ENCODE measurements around the gene VAC14. TPM values are rescaled to one million over a fixed set of nuclear protein-coding genes. Genes with fewer than 3 reads are reported as not detected.
A peak's percentile ranks its signal among the peaks of the same experiment; 100 is the strongest.

Gene VAC14
- polyA plus RNA-seq, 6 donors from 2014 or later: 29.3 to 64.6 (median 38.7) TPM

- ATAC-seq (ENCODE audit: low read depth in 2 of 2) (no peak), DNase-seq (no peak)
- Mint-ChIP-seq H3K9me3 (no peaks in the 10 kb centered on the region), H3K4me3 (no peak overlapping the region), H3K4me1 (no peaks in the 10 kb centered on the region), H3K27me3 (no peaks in the 10 kb centered on the region), H3K27ac (no peak overlapping the region), H3K36me3 (peaks cover 0 to 1% of the 10 kb centered on the region in 2 donors)
Observed at GRCh38 chr16:70766658-70767057, 34.3 kb downstream of the VAC14 start.

GRCh38 chr16:70766176-70766575 is 34.8 kb downstream of the VAC14 start:
- Mint-ChIP-seq H3K27ac (no peak overlapping the region), H3K9me3 (no peaks in the 10 kb centered on the region), H3K27me3 (no peaks in the 10 kb centered on the region), H3K4me1 (no peaks in the 10 kb centered on the region), H3K36me3 (no peaks in the 10 kb centered on the region), H3K4me3 (no peak overlapping the region)
- DNase-seq: no peak
- ATAC-seq (ENCODE audit: low read depth in 2 of 2): no peak

- H3K36me3 Mint-ChIP-seq: no peaks in the 10 kb centered on the region
- no peak for DNase-seq
- no peaks in the 10 kb centered on the region for H3K27me3 Mint-ChIP-seq
- H3K9me3 Mint-ChIP-seq: no peaks in the 10 kb centered on the region
- H3K27ac Mint-ChIP-seq: no peak overlapping the region
- H3K4me1 Mint-ChIP-seq: no peaks in the 10 kb centered on the region
- no peak overlapping the region for H3K4me3 Mint-ChIP-seq
- ATAC-seq (ENCODE audit: low read depth in 2 of 2): no peak
Observed at GRCh38 chr16:70765491-70765890, 35.5 kb downstream of the VAC14 start.

GRCh38 chr16:70764632-70765031 is 36.3 kb downstream of the VAC14 start:
- H3K9me3 Mint-ChIP-seq: no peaks in the 10 kb centered on the region
- no peaks in the 10 kb centered on the region for H3K27me3 Mint-ChIP-seq
- ATAC-seq (ENCODE audit: low read depth in 2 of 2) (no peak), DNase-seq (no peak)
- H3K27ac Mint-ChIP-seq: no peak overlapping the region
- no peaks in the 10 kb centered on the region for H3K4me1 Mint-ChIP-seq
- no peak overlapping the region for H3K4me3 Mint-ChIP-seq
- H3K36me3 Mint-ChIP-seq: peaks cover 0 to 3% of the 10 kb centered on the region in 2 donors

- Mint-ChIP-seq H3K9me3 (no peaks in the 10 kb centered on the region), H3K27ac (peak overlapping the region in 1 of 6 donors; percentile 11), H3K36me3 (peaks cover 7 to 13% of the 10 kb centered on the region in 2 donors), H3K4me1 (no peaks in the 10 kb centered on the region), H3K27me3 (no peaks in the 10 kb centered on the region), H3K4me3 (no peak overlapping the region)
- DNase-seq: no peak
- no peak for ATAC-seq (ENCODE audit: low read depth in 2 of 2)
Observed at GRCh38 chr16:70760221-70760620, 40.7 kb downstream of the VAC14 start.

- peak overlapping the region in 1 of 6 donors; percentile 11 for H3K27ac Mint-ChIP-seq
- ATAC-seq (ENCODE audit: low read depth in 2 of 2) (no peak), DNase-seq (no peak)
- no peaks in the 10 kb centered on the region for H3K27me3 Mint-ChIP-seq
- no peak overlapping the region for H3K4me3 Mint-ChIP-seq
- no peaks in the 10 kb centered on the region for H3K9me3 Mint-ChIP-seq
- peaks cover 7 to 13% of the 10 kb centered on the region in 2 donors for H3K36me3 Mint-ChIP-seq
- H3K4me1 Mint-ChIP-seq: peaks cover 0 to 4% (median under 1%) of the 10 kb centered on the region in 3 donors
Observed at GRCh38 chr16:70759666-70760065, 41.3 kb downstream of the VAC14 start.

GRCh38 chr16:70758786-70759185 is 42.2 kb downstream of the VAC14 start:
- H3K27ac Mint-ChIP-seq: no peak overlapping the region
- H3K4me3 Mint-ChIP-seq: no peak overlapping the region
- no peaks in the 10 kb centered on the region for H3K27me3 Mint-ChIP-seq
- H3K9me3 Mint-ChIP-seq: no peaks in the 10 kb centered on the region
- H3K36me3 Mint-ChIP-seq: peaks cover 7 to 13% of the 10 kb centered on the region in 2 donors
- ATAC-seq (ENCODE audit: low read depth in 2 of 2): no peak
- peaks cover 0 to 5% (median 2%) of the 10 kb centered on the region in 3 donors for H3K4me1 Mint-ChIP-seq
- no peak for DNase-seq

- no peak for ATAC-seq (ENCODE audit: low read depth in 2 of 2)
- Mint-ChIP-seq H3K27ac (no peak overlapping the region), H3K4me3 (no peak overlapping the region), H3K9me3 (no peaks in the 10 kb centered on the region), H3K27me3 (no peaks in the 10 kb centered on the region), H3K4me1 (peaks cover 0 to 5% (median 2%) of the 10 kb centered on the region in 3 donors), H3K36me3 (peaks cover 7 to 13% of the 10 kb centered on the region in 2 donors)
- no peak for DNase-seq
Observed at GRCh38 chr16:70757183-70757582, 43.8 kb downstream of the VAC14 start.

GRCh38 chr16:70756071-70756470 is 44.9 kb downstream of the VAC14 start:
- Mint-ChIP-seq H3K36me3 (peaks cover 7 to 13% of the 10 kb centered on the region in 2 donors), H3K4me3 (no peak overlapping the region), H3K27me3 (no peaks in the 10 kb centered on the region), H3K4me1 (peaks cover 0 to 5% (median 2%) of the 10 kb centered on the region in 3 donors), H3K9me3 (no peaks in the 10 kb centered on the region), H3K27ac (no peak overlapping the region)
- DNase-seq: no peak
- ATAC-seq (ENCODE audit: low read depth in 2 of 2): no peak

- no peak for ATAC-seq (ENCODE audit: low read depth in 2 of 2)
- Mint-ChIP-seq H3K4me3 (no peak overlapping the region), H3K9me3 (no peaks in the 10 kb centered on the region), H3K27ac (no peak overlapping the region), H3K27me3 (no peaks in the 10 kb centered on the region), H3K36me3 (peaks cover 7 to 13% of the 10 kb centered on the region in 2 donors), H3K4me1 (peaks cover 0 to 8% (median 2%) of the 10 kb centered on the region in 3 donors)
- DNase-seq: no peak
Observed at GRCh38 chr16:70754851-70755600, 45.9 kb downstream of the VAC14 start.

GRCh38 chr16:70754371-70754770 is 46.6 kb downstream of the VAC14 start:
- H3K9me3 Mint-ChIP-seq: no peaks in the 10 kb centered on the region
- no peak for DNase-seq
- peaks cover 7 to 8% of the 10 kb centered on the region in 2 donors for H3K36me3 Mint-ChIP-seq
- peaks cover 0 to 10% (median 2%) of the 10 kb centered on the region in 3 donors for H3K4me1 Mint-ChIP-seq
- no peaks in the 10 kb centered on the region for H3K27me3 Mint-ChIP-seq
- ATAC-seq (ENCODE audit: low read depth in 2 of 2): no peak
- H3K4me3 Mint-ChIP-seq: no peak overlapping the region
- H3K27ac Mint-ChIP-seq: no peak overlapping the region

- DNase-seq (no peak), ATAC-seq (ENCODE audit: low read depth in 2 of 2) (no peak)
- peaks cover 0 to 10% (median 2%) of the 10 kb centered on the region in 3 donors for H3K4me1 Mint-ChIP-seq
- no peaks in the 10 kb centered on the region for H3K27me3 Mint-ChIP-seq
- no peak overlapping the region for H3K4me3 Mint-ChIP-seq
- no peaks in the 10 kb centered on the region for H3K9me3 Mint-ChIP-seq
- peaks cover 1 to 2% of the 10 kb centered on the region in 2 donors for H3K36me3 Mint-ChIP-seq
- H3K27ac Mint-ChIP-seq: no peak overlapping the region
Observed at GRCh38 chr16:70753694-70754325, 47.1 kb downstream of the VAC14 start.

- peak overlapping the region in 1 of 6 donors; percentile 36 for H3K27ac Mint-ChIP-seq
- H3K36me3 Mint-ChIP-seq: no peaks in the 10 kb centered on the region
- DNase-seq (no peak), ATAC-seq (ENCODE audit: low read depth in 2 of 2) (no peak)
- H3K27me3 Mint-ChIP-seq: no peaks in the 10 kb centered on the region
- peak overlapping the region in 1 of 8 donors; percentile 25 for H3K4me3 Mint-ChIP-seq
- peaks cover 0 to 10% (median 2%) of the 10 kb centered on the region in 3 donors for H3K4me1 Mint-ChIP-seq
- H3K9me3 Mint-ChIP-seq: no peaks in the 10 kb centered on the region
Observed at GRCh38 chr16:70753228-70753627, 47.7 kb downstream of the VAC14 start.

- Mint-ChIP-seq H3K27me3 (no peaks in the 10 kb centered on the region), H3K9me3 (no peaks in the 10 kb centered on the region), H3K36me3 (no peaks in the 10 kb centered on the region), H3K4me3 (no peak overlapping the region), H3K27ac (peak overlapping the region in 1 of 6 donors; percentile 68), H3K4me1 (peaks cover 0 to 10% (median 2%) of the 10 kb centered on the region in 3 donors)
- no peak for DNase-seq
- ATAC-seq (ENCODE audit: low read depth in 2 of 2): no peak
Observed at GRCh38 chr16:70752426-70752825, 48.5 kb downstream of the VAC14 start.

Measured in naive B cell (primary cell).